GM18873 (cell line): ENCODE measurements around the gene RIPK3.
"Not testable (repeated sequence)": the region's sequence is repeated elsewhere in the genome, so short reads cannot be mapped to it uniquely, and the experiment has no call there.

Source experiments
- ATAC-seq: cut with Tn5 transposase; IDR thresholded peaks from one replicate; pipeline ENCODE4 v1.9.1; 2021; ENCODE audit warnings: mild to moderate bottlenecking, moderate library complexity, moderate number of reproducible peaks; ENCODE audit not compliant: unreplicated experiment, low FRiP score

Gene RIPK3

DNA sequence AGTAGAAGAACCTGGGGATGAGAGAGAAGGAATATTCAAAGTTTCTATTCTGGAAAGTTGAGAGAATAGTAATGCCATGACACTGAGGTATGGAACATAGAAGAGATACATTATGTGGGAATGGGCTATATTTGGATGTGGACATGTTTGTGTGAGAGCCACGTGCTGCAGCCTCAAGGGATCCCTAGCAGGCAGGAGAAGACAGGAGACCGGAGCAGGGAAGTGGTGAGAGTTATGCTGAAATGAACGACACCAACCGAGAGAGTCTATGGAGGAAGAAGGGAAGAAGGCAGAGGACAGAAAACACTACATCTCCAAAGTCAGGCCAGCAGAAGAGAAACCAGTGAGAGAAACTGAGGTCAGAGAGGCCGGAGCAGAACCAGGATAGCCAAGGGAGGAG is 10.0 kb upstream of the RIPK3 start:
- no peak for ATAC-seq

DNA sequence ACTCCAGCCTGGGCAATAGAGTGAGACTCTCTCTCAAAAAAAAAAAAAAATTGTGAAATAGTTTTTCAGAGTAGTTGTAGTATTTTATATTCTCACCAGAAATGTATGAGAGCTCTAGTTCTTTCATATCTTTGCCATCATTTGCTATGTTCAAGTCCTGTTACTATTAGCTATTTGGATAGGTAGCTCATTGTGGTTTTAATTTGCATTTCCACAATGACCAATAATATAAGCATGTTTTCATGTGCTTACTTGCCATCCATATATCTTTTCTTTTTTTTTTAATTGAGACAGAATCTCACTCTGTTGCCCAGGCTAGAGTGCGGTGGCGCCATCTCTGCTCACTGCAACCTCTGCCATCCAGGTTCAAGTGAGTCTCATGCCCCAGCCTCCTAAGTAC is 8.4 kb upstream of the RIPK3 start:
- ATAC-seq, result no peak

DNA sequence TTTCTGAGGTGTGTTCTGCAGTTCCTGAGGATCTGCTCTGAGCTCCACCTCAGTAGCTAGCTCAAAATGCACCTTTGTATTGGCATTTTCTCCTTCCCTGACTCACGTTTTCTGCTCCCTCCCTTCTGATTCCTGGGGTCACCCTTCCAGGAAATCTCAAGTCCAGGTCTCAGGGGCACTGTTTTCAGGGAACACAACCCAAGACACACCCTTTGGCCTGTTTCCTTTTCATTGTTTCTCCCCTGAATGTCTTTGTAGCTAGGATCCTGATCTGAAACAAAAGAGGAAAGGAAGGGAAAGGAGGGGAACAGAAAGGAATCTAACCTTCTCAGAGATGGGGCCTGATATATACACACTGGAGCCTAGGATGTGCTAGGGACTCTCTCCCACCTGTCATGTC is 7.3 kb upstream of the RIPK3 start:
- no peak for ATAC-seq

DNA sequence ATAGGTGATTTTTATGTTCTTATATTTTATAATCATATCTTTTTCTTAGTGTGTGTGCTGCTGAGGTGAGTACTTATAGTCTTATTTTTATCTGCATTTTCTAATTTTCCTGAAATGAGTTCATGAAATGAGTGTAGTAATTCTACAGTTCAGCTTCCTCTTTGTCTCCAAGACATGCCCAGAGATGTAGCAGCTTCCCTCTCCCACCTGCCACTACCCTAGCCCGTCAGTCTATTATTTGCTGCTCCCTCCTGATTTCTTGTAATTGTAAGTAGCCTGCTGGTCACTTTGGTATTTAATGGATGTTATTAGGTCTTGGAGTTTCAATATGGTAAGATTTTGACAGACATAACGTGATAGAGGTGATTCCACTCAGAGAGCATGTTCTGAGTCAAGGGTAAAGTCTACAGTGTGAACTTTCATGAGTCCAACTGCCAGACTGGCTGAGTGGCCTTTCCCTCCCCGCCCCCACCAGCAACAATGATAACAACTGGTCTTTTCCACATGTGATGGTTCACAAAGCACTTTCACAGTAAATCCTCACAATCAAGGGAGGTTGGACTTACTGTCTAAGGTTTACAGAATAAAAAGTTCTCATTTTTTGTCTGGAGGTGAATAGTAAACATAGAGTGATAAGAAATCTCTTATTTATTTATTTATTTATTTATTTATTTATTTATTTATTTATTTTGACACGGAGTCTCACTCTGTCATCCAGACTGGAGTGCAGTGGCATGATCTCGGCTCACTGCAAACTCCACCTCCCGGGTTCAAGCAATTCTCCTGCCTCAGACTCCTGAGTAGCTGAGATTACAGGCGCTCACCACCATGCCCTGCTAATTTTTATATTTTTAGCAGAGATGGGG is 4.2 kb upstream of the RIPK3 start:
- no peak for ATAC-seq

DNA sequence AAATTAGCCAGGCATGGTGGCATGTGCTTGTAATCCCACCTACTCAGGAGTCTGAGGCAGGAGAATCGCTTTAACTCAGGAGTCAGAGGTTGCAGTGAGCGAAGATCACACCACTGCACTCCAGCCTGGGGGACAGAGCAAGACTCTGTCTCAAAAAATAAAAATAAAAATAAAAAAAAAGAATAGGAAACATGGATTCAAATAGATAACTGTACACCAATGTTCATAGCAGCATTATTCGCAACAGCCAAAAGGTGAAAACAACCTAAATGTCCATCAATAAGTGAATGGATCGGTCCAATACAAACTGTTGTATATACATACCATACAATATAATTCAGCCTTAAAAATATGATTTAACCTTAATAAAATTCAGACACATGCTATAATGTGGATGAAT is 3.1 kb upstream of the RIPK3 start:
- no peak for ATAC-seq

DNA sequence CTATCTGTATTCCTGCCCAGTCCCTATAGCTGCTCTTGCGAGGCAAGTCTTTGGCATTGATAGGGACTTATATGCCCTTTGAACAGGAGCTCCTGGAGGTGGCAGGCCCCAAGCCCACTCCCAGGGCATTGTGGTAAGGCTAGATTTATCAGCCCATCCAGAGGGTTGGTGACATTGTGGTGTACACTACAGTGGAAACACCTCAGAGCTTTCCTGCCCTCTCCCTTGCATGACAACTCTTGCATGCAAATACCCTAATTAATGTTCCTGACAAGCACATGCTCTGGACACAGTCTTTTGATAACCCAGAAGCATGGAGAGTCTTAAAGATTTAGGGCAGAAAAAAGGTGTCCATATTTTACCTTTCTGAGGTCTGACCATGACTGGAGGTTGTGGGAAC is 815 bp upstream of the RIPK3 start:
- ATAC-seq, result no peak

DNA sequence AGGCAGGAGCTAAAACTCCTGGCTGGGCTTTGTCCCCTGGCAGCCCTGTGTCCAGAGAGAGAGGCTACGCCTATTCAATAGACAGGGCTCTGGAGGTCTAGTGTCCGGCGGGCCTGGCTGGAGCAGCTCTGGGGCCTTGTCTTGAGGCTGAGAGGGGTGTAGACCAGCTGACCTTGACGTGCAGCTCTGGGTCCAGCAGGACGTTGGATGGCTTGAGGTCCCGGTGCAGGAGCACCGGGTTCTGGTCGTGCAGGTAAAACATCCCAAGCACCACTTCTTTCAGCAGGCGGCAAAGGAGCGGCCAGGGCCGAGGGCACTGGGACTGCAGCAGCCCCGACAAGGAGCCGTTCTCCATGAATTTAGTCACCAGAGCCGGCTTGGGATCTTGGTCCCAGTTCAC is 948 bp downstream of the RIPK3 start:
- ATAC-seq, result no peak

DNA sequence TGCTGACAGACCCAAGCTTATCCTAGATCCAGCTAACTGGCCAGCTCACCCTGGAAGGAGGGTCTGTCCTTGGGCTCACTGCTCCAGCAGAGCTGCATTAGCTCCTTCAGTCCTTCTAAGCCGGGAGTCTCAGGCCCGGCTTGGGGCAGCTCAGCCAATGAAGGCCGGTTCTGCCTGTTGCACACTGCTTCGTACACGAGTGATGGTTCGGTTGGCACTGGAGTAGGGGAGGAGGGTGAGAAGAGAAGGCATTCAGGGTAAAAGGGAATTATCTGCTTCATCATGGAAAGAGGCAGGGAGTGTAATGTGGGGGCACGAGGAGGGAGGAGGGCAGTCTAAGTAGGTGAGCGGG is 2.0 kb downstream of the RIPK3 start:
- ATAC-seq, result no peak

DNA sequence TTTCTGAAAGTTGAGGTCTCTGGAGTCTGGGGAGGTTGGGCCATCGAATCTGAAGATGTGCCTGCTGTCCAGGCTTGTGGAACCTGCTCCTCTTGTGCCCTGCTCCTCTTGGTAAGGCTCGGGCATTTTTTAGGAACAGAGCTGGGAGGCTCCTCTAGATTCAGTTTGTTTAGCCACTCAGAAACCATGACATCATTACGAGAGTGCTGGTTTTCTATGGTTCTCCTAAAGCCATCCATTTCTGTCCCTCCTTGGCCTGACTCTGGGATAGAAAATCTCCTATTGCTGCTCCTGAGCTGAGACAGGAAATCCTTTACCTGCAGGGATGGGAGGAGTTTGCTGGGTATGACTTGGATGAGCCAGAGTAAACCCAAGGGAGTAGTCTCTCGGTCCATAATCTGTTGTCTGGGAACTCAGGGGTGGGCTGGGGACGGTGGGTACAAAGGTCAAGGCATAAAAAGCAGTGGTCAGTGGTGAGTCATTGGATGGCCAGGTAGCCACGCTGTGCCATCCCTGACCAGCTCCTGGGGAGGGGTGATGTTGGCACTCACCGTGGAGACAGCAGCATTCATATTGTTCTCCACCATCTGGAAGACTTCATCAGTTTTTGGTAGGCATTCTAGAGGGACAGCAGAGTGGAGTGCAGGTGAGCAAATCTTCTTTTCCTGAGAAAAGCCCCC is 2.5 kb downstream of the RIPK3 start:
- ATAC-seq, result no peak

DNA sequence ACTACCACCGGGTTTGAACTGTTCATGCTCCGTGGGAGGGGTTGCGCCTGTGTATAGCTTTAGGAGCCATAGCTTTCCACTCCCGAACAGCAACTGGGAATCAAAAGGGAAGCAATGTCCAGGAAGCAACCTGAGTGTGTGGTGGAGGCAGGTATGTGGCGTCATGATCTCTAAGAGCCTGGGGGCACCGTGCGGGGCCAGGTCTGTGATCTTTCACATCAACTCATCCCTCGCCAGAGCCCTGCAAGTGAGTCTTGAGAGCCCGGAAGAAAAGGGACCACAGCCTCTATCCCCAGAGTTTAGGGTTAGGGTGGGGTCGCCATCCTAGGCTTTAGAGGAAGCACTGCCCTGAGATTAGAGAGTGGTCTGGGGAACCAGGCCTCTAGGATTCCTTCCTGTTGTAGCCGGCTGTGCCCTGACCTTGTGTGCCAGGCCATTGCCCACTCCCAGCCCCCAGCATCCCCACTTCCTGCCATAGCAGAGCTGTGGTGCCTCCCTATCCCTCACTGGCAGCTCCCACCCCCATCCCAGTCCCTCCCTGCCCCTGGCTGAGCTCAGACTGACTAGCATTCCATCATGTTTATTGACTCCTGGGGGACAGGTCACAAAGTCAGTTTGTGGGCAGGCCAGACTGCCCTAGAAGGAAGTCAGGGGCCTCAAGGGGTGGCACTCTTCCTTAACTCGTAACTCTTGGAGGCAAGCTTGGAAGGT is 4.2 kb downstream of the RIPK3 start:
- ATAC-seq, result no peak

DNA sequence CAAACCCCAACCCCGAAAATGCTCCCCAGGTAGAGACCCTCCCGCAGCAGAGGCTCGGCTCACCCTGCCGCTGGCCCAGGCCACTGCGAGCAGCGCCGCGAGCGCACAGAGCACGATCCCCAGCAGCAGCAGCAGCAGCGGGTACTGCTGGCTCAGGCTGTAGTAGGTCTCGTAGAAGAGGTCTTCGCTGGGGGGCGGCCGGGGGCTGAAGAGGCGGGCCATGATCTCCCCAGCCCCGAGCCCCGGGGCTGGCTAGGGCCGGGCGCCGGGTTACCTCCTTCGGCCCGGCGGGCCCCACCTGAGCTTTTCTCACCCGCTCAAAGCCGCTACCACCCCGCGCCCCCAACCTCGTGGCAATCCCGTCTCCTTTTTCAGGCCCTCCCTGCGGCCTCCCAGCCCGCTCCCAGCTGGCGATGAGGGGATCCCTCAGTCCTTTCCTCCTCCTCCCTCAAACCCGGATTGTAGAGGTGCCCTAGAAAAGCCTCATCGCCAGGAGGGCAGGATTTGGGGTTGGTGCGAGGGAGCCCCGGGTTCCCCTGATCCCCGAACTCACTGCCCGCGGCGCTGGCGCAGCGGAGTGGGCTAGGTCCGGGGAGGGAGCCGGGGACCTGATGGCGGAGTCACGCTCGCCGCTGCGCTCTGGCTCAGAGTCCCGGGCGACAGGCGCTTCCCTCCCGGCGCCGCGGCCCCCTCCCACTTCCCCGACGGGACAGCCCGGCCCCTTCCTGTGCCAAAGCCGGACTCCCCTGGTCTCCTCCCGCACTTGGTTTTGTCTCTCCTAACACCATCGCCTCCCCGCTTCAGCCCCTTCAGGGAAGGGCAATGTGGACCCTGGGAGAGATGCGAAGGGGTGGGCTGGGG is 5.1 kb downstream of the RIPK3 start, which contains the start of gene ADCY4:
Gene ADCY4, minus strand, starts transcription at position 641 of the 861 bp plus-strand sequence. Its CDS starts 419 bp downstream, at position 222.
- no peak for ATAC-seq

DNA sequence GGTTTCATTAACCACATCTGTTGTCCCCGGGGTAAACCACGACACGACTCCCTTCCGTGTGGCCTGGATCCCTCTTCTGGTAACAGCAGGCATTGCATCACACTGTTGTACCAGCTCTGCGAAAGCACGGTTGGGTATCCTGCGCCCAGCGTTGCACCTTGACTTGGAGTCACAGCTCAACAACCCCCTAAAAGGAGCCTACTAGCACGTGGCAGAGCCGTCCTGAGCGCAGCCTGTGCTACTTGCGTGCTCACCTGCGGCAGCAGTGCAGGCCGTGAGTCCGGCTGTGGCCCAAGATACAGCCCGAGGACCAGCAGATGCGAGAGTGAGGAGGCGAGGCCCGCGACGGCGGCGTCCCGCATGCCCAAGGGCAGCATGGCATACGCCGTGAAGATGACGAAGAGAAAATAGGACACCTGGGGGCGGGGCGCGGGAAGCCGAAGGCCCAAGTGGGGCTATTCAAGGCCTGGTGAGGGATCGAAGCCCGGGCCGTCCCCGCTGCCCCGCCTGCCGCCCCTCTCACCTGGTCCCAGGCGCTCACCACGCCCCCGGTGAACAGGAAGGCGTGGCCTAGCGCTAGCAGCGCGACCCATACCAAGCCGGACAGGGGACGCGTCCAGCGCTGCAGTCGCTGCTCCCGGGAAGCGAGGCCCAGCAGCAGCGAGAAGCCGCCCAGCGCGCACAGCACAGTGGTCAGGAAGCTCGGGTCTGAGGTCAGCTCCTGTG is 7.4 kb downstream of the RIPK3 start:
- ATAC-seq, result peak; percentile 76

DNA sequence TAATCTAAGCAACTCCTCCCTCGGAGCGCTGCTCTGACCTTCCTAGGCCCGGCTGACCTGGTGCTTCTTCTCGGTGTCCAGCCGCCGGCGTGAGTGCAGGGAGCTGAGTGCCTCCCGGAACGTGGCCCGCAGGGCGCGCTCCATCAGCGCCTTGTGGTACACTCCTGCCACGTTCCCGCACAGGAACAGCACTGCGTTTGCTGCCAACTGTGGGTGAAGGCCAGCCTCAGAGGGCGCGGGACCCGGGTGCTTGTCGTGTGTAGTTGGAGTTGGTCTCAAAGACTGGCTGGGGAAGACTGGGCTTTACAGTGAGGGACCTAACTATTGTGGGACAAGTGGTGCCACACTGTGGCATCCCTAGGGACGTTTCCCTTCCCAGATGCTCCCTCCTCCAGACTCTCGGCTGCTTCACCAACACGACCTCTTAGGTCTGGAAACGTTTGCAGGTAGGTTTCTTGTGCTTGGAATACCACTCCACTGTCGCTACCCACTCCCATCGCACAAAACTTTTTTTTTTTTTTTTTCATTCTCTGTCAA is 8.0 kb downstream of the RIPK3 start:
- ATAC-seq, result no peak

DNA sequence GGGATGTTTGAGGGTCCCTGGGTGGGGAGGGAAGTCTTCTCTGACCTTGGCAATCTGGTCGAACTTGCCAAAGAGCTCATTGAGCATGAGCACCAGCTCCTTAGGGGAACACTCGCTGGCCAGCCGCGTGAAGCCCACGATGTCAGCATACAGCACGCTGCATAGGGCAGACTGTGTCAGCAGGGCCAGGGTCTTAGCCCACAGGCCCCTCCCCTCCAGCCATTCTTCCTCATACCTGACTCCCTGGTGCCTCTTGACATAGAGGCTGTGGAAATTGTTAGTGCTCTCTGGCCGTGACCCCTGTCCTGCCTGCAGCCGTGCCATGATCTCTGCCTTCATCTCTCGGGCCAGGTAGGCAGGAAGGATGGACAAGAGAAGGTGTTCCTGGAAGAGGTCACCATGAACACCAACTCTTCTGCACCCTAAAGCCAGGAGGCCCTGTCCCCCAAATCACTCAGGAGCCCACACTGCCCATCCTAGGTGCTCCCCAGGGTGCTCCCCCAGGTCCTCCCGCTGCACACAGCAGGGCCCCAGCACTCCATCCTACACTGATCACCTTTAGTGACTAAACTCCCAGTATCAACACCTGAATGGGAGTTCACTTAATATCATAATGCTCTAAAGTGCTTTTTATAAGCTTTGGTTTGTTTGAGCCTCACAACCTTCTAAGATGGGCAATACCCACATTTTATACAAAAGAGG is 8.7 kb downstream of the RIPK3 start:
- ATAC-seq, result no peak

DNA sequence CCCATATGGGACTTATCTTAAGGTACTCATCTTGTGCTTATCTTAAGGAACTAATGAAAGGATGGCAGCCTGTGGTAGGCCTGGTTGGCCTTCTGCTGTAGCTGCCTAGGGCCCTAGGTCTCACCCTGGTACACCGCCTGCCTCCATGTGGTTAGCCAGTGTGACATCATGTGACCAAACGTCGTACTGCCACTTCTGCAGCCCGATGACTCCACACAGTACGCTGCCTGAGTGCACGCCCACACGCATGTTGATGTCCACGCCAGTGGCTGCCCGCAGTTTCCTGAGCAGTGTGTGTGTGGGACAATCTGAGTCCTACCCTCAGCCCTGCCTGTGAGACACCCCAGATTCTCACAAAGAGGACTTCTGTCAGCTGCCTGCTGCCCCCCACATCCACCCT is 10.1 kb downstream of the RIPK3 start:
- ATAC-seq, result no peak

DNA sequence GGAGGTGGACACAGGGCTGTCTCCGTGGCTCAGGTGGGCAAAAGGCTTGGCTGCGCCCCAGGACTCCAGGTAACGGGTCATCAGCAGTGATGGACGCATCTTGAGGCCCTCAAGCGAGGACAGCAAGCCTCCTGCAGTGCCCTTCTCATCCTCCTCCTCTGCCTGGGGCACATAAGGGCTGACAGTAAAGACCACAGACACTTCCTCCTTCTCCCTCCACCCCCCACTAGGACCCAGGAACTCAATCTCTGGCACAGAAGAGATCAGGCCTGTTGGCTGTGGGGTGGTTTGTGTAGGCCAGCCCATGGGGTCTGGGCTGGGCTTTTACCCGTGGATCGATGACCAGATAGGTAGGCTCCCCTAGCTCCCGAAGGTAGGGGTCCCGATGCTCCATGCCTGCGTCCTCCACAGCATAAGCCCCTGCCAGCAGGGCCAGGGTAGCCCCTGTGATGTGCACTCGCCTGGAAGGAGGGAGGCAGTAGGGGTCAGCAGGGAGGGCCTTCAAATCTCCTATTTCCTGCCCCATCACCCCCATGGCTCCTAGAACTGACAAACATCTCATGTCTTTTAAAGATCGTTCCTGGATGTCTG is 10.6 kb downstream of the RIPK3 start:
- no peak for ATAC-seq

DNA sequence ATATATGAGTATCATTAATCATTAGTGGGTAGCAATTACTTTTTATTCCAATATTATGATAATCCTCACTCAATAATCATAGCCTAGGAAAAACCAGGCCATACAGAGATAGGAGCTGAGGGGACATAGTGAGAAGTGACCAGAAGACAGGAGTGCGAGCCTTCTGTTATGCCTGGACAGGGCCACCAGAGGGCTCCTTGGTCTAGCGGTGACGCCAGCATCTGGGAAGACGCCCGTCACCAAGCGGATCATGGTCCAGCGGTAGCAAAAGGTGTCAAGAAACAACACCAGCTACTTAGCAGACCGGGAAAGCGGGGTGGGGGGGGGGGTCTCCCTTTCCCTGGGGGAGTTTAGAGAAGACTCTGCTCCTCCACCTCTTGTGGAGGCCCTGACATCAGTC is 11.9 kb downstream of the RIPK3 start:
- not testable (repeated sequence) for ATAC-seq

DNA sequence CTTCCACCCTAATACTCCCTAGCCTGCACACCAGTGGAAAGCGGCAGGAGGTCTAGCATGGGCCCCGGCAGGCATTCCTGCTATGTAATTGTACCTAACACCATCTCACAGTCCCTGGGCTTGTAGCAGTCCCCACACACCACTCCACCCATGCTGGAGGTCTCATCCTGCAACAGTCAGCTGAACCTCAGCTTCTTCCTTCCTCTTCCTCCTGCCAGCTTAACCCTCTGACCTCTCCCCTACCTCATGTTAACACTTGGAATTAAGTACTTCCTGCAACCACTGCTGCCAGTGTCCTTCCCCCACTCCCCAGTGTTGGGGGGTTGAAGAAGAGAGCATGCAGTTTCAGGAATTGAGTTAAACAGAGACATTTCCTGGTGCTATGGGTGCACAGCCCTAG is 12.5 kb downstream of the RIPK3 start:
- no peak for ATAC-seq

DNA sequence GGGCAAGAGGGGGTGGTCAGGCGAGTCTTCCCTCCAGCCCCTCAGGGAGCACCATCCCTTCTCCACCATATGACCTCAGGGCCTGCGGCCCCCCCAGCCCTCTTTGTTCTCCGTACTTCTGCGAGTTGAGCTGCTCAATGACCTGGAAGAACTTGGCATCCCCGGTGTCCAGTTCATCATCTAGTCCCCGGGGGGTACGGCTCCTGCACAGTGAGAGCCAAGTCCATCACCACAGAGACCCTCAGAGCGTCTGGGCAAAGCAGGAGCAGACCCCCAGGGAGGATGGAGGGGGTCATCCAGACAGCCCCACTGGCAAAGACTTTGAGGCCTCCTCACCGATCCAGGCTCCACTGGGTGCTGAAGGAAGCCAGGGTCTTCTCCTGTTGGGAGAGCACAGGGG is 13.8 kb downstream of the RIPK3 start:
- no peak for ATAC-seq
